HG02759 (cell line): ENCODE results near the gene SAMD4B.

Source experiments
- ATAC-seq: cut with Tn5 transposase; IDR thresholded peaks from one replicate; pipeline ENCODE4 v1.9.1; 2021; ENCODE audit warnings: mild to moderate bottlenecking, moderate library complexity; ENCODE audit not compliant: unreplicated experiment

The SAMD4B gene

GRCh38 chr19:39386557-39386956 is 44.3 kb downstream of the SAMD4B start:
- no peak for ATAC-seq

DNA sequence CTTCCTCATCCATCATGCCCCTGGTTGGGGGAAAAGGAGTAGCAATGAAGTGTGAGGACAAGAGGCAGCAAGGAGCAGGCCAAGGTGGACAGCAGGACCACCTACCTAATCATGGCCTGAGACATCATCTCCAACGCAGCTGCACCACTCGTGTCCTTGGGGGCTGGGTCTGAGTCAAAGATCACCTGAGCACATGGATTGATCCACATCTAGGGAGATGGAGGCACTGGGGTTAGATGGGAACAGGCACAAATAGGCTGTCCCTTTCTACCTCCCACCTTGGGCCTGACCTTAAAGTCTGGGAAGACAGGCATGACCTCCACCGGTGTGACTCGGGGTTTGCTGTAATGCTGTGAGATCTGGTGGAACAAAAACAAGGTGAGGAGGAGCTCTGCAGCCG is 46.4 kb downstream of the SAMD4B start:
- no peak for ATAC-seq

- ATAC-seq = no peak
Measured at GRCh38 chr19:39389631-39390414, 47.6 kb downstream of the SAMD4B start.

DNA sequence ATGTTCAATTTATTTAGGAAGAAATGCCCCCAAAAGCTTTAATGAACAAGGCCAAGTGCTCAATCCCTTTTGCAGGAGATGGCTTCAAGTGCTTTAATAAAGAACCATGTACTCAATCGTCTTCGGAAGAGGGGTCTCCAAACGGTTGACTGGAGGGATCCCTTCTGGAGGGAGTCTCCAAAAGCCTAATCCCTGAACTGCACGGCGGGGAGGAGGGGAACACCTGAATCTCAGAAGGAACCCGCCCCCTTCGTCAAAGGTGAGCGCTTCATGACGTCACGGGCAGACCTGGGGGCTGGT is 48.2 kb downstream of the SAMD4B start:
- no peak for ATAC-seq

DNA sequence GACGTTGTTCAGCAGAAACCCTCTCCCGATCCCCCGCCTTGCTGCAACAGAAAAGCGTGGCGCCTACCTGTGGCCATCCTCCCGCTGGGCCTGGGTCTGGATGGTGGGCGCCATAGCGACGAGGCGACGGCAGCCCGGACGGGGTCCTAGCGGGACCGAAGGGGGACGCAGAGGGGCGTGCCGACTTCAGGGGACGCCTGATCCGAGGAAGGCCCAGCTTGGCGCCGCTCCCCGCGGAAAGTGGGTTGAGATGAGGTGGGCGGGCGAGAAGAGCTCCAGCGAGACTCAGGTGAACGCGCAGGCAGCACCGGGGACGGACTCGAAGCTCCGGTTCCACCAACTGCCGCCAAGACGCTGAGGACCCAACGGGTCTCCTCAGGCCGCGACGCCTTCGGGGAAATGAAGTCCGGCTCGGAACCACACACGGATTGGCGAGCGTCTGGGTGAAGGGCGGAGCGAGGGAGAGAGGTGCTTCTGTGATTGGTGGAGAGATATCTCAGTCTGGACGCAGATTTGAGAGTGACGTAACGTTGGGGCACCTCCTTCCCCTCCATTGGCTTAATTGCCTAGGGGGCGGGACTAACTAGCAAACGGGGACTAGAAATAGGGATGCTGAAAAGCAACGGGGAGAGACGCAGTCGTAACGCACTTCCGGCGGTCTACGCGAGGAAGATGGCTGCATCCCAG is 48.7 kb downstream of the SAMD4B start, which contains the start of the genes MED29 and PAF1:
Gene MED29, plus strand, starts transcription at position 628 of the 687 bp plus-strand sequence. Its CDS starts 45 bp downstream, at position 673.
Gene PAF1, minus strand, starts transcription at position 356 of the 687 bp plus-strand sequence. Its CDS starts 242 bp downstream, at position 114.
- peak; percentile 89 for ATAC-seq

DNA sequence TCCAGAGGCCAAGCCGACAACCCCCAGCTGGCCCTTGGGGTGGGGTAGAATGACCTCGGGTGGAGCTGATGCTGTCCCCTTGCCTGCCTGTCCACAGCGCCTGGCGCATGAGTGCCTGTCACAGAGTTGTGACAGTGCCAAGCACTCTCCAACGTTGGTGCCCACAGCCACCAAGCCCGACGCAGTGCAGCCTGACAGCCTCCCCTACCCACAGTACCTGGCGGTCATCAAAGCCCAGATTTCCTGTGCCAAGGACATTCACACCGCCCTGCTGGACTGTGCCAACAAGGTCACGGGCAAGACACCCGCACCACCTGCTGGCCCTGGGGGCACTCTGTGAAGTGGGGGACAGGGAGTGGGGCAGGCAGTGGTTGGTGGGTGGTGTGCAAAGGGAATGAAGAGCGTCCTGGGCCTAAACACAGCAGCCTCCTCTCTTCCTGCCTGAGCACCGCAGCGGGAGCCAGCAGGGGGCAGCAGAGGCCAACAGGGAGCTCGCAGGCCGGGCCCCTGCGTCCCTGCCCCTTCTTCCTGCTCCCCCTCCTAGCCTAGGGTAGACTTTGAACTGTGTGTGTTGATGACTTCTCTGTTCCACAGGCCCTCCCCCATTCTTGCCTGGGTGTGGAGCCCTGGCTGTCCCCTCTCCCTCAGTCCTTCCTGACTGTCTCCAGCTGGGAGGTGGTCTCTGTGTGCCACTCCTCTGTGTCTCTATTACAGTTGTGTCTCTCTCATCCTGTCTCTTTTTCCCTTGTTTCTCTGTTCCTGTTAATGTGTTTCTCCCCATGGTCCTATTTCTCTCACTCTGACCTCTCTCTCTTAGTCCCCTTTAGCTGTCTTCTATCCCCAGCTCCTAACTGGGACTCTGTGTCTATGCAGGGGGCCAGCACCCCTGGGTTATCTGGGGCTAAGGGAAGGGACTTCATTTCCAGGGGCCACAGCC is 55.4 kb downstream of the SAMD4B start:
- ATAC-seq = peak; percentile 58

DNA sequence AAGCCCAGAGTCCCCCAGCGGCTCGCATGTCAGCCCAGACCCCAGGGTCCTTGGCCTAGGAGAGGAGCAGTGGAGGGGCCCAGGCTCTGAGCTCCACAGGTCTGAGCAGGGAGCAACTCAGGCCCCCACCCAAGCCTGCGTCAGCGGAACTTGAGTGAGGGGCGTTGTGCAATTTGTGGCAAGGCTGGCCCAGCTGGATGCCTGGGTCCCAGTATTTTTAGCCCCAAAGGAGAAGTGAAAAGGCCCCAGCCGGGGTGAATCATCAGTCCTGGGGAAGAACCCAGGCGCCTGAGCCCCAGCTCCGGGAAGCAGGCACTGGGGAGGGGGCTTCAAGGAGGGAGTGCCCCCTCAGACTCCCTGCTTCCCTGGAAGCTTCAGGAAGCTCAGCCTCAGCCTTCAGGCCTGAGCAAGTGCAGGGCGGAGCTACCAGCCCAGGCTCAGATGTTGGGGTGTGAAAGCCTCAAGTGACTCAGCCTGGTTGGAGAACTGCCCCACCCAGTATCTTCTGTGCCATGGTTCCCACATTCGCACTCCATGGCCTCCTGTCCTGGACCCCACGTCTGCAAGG is 56.2 kb downstream of the SAMD4B start:
- ATAC-seq = no peak

- ATAC-seq = no peak
Measured at GRCh38 chr19:39399668-39400050, 57.4 kb downstream of the SAMD4B start.

DNA sequence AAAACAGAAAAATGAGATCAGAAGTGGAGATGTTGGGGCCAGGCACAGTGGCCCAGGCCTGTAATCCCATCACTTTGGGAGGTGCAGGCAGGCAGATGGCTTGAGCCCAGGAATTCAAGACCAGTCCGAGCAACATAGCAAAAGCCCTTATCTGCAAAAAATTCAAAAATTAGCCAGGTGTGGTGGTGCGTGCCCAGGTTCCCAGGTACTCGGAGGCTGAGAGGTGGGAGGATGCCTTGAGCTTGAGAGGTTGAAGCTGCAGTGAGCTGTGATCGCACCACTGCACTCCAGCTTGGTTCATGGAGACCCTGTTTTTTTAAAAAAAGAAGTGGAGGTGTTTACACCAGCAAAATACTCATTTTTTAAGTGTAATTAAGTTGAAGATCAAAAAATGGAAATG is 57.8 kb downstream of the SAMD4B start:
- no peak for ATAC-seq

GRCh38 chr19:39401070-39401548 is 58.9 kb downstream of the SAMD4B start:
- no peak for ATAC-seq

- no peak for ATAC-seq
Measured at GRCh38 chr19:39401549-39402345, 59.5 kb downstream of the SAMD4B start.

- ATAC-seq = no peak
Measured at GRCh38 chr19:39402346-39403300, 60.4 kb downstream of the SAMD4B start.

DNA sequence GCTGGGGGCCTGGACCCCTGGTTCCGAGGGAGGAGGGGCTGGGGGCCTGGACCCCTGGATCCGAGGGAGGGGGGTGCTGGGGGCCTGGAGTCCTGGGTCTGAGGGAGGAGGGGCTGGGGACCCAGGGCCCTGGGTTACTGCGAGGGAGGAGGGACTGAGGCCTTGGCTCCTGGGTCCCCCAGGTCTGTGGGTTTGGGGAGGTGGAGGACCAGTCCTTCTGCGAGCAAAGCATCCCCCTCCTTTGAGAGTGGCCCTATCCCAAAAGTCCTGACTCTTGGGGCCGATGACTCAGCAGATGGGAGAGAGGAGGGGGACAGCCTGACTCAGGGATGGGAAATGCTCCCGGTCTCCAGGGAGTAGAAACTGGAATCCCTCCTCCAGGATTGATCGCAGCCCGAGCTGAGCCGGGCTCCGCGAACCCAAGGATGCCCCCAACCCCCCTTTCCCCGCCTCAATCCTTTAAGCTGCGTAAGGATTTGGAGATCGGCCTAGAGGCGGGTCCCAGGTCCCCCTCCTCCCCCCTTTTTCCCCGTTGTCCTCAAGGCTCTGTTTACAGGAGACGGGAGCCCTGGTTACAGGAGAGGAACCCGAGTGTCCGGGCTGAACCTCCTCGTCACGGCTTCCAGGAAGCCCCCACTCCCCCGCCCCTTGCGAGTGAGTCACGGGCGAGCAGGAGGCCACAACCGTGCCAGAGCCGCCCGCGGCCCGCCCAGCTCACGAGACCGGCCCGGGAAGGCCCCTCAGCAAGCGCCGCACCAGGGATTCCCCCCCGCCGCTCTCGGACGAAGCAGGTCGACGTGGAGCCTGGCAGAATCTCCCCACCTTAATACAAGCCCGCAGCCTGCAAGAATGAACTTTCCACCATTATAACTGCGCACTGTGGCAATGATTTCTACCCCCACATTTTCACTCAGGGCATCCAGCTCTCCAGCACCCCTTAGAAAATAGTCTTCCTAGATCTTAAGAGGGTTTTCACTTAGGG is 61.4 kb downstream of the SAMD4B start:
- peak; percentile 23 for ATAC-seq

GRCh38 chr19:39405261-39405957 is 63.2 kb downstream of the SAMD4B start:
- no peak for ATAC-seq

DNA sequence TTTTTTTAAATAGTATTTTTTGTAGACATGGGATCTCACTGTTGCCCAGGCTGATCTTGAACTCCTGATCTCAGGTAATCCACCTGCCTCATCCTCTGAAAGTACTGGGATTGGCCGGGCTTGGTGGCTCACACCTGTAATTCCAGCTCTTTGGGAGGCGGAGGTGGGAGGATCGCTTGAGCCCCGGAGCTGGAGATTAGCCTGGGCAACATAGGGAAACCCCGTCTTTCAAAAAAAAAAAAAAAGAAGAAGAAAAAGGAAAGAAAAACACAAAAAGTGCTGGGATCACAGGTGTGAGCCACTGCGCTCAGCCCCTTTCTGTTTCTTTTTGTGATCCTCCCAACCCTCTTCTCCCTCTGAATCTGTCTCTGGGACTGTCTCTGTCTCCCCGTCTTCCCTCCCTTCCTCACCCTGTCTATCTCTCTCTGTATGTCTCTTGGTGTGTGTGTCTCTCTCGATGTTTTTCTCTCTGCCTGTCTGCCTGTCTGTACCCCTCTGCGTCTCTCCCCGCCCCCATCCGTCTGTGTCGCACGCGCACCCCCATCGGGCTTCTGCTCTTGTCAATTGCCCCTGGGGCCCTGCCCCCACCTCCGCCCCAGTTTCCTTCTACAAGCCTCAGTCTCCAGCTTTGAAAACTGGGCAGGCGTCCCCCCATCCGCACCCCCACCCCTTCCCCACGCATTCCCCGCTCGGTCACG is 63.9 kb downstream of the SAMD4B start:
- ATAC-seq = no peak

DNA sequence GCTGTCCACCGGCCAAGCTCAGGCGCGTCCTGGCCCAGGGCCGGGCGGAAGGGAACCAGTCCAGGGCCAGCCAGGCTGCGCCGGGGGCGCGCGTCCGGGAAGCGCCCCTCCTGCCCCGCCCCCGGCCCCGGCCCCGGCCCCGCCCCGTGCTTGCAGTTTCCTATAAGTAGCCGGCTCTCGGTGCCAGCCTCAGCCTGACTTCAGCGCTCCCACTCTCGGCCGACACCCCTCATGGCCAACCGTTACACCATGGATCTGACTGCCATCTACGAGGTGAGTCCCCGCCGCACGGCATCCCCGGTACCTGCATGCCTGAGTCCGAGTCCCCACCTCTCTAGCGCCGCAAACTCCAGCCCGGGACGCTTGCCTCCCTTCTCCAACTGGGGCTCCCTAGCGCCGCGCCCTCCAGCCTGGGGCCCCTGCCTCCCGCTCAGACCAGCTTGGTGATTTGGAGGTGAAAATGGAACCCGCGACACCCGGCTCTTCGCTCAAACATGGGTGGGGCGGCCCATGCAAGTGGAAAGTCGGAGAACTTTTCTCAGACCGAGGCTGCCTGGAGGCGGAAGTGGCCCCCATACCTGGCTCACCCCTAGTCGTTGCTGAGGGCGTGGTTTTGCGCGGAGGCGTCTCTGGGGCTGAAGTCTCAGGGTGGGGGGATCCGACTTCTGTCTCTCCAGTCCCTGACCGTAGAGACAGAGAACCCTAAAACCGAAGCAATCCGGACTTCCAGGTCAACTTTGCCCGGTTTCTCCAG is 64.6 kb downstream of the SAMD4B start, which contains the start of gene ZFP36:
Gene ZFP36, plus strand, starts transcription at position 192 of the 754 bp plus-strand sequence. Its CDS starts 58 bp downstream, at position 250.
- ATAC-seq = peak; percentile 18
